GOT3 (cell line): ENCODE data around the gene TASP1.
A peak's percentile ranks its signal among the peaks of the same experiment; 100 is the strongest.
"Not testable (repeated sequence)": the region's sequence is repeated elsewhere in the genome, so short reads cannot be mapped to it uniquely, and the experiment has no call there.

Source experiments
- DNase-seq: peaks from one replicate; lab custom pipeline; 2025; ENCODE audit warnings: mixed read lengths; lab: John Stamatoyannopoulos, UW

Gene TASP1, protein sequence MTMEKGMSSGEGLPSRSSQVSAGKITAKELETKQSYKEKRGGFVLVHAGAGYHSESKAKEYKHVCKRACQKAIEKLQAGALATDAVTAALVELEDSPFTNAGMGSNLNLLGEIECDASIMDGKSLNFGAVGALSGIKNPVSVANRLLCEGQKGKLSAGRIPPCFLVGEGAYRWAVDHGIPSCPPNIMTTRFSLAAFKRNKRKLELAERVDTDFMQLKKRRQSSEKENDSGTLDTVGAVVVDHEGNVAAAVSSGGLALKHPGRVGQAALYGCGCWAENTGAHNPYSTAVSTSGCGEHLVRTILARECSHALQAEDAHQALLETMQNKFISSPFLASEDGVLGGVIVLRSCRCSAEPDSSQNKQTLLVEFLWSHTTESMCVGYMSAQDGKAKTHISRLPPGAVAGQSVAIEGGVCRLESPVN

DNA sequence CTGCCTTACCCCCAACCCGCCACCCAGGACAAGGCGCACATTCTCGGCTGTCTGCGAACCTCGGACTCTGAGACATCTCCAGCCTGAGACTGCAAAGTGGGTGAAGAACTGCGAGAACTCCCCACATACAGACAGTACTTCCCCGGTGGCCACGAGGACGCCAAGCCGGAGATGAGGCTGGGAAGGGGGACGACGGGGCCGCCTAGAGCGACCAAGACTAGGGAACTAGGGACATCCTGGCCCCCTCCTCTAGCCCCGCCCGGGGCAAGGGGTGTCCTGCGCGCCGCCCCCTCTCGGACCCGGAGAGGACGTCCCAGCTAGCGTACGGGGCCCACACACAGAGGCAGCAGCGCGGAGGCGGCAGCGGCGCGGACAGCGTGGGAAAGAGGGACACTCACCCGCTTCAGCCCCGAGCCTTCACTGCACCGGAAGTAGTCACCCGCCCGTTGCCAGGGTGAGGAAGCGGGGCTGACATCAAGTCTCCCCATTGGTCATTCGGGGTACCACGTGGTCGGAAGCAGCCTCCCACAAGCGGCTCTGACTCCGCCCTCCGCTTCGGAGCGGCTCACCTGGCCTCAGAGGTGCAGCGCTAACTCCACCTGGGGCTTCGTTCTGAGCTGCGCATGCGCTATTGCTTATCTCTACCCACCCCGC is at the start of gene TASP1:
TASP1 (minus strand) TSS at position 437 of the 654 bp plus-strand sequence. CDS start 8,854 bp downstream, outside the sequence.
- DNase-seq = peak; percentile 78

DNA sequence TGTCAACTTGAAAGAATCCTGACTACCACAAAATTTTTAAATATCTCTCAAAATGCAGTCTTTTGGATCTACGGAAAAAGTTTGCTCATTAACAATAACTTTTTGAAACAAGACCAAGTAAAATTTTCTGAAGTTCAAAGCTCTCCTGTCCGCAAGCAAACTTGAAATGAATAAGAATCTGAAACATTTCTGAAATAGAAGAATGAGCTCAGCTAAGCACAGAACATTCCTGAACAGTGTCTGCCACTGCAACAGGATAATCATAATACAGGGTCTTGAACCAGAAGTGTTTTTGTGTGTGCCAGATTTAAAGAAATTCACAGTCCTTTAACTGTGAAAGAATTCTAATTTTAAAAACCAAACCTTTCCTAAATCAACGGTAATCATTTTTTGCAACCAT is 49.1 kb upstream of the TASP1 start:
- DNase-seq = no peak

GRCh38 chr20:13685623-13686022 is 46.9 kb upstream of the TASP1 start:
- DNase-seq = no peak

- no peak for DNase-seq
Observed at GRCh38 chr20:13684566-13685222, 46.0 kb upstream of the TASP1 start.

DNA sequence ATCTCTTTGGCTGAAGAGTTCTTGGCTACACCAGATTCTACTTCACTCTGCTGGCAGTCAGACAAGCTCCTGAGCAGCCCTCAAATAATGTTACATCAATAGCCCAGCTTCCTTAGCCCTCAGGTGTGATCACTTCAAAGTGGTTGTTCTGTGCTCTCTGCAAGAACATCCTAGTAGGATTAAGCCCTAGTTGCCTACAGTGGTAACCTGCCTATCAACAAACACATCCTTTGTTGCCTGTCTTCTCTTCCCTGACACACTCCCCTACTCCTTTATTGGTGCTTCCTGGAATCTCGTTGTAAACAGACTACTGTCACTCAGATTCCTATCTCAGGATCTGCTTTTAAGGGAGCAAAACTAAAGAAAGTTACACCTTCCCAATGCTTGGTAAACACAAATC is 45.1 kb upstream of the TASP1 start:
- DNase-seq = no peak

DNA sequence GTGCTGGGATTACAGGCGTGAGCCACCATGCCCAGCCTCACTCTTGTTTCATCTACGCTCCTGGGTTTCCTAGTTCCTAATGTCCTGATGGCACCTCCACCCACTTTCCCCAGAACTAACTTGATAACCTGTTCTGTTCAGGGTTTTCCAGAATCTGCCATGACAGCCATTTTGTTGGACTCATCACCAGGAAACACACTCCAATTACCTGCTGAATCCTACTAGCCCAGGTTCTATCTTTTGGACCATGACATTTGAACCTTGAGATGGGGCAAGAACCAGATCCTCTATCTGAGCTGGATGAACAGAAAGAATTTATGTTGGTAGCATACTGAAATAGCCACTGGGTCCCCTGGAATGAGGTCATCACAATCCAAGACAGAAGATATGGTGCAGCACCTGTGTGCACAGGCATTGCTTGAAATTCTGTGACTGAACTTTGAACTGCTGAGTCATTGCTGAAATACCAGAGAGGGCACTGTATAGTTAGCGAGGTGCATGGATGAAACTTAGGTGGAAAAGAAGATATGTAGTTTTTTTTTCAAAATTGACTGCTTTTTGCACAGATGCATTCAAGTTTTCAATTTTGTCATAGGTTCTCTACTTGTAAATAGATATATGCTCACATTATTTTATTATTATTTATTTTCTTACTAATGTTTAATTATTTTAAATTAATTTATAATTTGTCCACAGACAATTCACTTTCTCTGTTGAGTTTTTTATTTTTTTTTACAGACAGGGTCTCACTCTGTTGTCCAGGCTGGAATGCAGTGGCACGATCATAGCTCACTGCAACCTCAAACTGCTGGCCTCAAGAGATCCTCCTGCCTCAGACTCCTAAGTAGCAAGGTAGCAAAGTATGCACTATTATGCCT is 42.8 kb upstream of the TASP1 start:
- DNase-seq = no peak

DNA sequence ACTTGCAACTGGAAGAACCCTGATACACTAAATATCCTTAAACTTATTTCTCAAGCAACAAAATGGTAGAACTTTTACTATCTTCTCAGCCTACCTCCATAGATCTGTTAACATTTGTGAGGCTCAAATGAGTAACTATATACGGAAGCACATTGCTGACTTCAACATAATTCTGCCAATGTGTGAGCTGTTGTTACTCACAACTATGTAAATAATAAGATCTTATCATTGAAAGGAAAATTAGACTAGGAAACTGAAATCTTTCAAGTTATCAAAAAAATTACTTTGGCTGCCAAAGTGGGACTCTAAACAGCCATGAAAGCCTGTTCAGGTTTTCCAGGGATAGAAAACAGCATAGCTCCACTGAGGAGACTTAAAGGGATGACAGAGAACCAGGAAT is 40.2 kb upstream of the TASP1 start:
- DNase-seq = no peak

DNA sequence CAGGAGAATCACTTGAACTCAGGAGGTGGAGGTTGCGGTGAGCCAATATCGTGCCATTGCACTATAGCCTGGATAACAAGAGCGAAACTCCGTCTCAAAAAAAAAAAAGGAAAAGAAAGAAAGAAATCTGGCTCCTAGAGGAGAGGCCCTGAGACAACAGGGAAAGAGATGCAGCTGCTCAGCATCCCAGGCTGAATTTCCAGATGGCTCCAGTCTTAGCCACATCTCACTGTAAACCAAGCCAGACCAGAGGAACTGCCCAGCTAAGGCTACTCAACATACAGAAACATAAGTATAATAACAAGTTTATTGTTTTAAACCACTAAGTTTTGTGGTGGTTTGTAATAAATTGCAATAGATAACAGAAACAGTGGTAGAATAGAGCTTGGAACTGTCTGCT is 38.5 kb upstream of the TASP1 start:
- DNase-seq = no peak

- no peak for DNase-seq
Observed at GRCh38 chr20:13676682-13677081, 38.0 kb upstream of the TASP1 start.

DNA sequence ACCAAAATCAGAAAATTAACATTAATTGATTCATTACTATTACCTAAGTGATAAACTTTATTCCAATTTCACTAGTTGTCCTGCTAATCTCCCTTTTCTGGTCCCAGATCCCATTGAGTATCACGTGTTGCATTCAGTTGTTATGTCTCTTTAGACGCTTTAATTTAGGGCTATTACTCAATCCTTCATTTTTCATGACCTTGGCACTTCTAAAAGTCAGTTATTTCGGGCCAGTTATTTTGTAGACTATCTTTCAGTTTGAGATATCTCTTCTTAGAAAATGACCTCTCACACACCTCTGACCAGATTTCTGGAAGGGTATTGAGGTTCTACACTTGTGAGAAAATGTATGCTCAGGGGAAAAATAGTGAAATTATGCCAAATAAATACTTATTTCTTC is 34.0 kb upstream of the TASP1 start:
- no peak for DNase-seq

DNA sequence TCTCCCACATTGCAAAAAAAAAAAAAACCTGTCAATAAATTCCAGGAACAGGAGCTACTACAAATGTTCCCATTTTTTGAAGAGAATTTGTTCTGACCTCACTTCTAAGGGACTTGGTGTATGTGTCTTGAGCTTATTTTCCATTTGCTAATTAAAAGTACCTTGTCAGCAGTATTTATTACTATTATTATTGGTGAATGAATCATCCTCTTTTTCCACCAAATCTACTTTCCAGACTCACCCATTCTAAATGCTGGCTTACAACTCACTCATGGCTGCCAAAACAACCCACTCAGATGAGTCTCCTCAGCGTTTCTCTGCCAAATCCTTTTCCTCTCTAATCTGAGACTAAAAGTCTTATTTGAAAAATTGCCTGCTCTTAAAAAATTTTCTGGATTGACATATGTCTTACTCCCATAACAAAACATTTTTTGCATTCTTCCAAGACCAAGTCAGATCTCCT is 33.2 kb upstream of the TASP1 start:
- DNase-seq = no peak

DNA sequence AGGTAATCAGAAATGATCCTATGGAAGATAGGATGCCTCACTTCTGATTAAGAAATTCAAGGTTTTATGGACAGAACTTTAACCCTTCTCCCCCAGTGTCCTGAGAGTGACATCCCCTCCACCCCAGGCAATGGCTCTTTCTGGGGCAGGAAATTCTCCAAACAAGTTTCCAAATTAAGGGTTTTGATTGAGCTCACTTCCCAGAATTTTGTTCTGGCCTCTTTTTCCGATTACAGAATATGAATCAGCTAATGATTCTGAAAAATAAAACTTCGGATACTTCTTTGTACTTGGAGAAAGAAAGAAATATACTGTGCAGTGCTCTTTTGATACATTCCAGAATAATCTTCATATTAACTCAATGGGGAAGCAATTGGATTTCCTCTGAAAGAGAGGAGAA is 32.8 kb upstream of the TASP1 start:
- DNase-seq = no peak

GRCh38 chr20:13670160-13670559 is 31.4 kb upstream of the TASP1 start:
- no peak for DNase-seq

DNA sequence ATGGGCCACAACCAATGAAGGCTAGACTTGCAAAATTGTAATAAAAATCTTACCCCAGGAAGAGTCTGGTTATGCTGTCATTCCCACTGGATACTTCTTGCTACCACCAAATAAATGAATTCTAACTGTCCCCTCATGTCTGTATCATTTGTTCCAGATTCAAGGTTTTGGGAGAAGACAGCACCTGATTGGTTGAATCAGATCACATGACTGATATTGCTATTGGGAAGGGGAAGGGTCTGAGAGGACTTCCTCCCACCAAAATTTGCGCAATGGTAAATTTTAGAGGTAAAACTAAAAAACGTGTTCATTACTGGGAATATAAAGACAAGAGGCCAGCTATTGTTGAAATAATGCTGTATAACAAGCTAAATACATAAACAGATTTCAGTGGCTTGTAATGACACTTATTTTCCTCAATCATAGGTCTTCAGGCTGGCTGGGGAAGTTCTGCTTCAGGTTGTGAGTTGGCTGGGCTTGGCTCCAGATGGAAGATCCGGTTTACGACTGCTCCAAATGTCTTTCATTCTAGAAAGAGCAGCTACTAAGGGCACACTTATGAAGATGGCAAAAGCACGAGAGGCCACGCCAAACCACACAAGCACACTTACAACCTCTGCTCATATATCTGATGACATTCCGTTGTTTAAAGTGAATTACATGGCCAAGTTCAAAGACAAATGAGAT is 27.1 kb upstream of the TASP1 start:
- no peak for DNase-seq

GRCh38 chr20:13661070-13661685 is 22.4 kb upstream of the TASP1 start:
- DNase-seq = no peak

DNA sequence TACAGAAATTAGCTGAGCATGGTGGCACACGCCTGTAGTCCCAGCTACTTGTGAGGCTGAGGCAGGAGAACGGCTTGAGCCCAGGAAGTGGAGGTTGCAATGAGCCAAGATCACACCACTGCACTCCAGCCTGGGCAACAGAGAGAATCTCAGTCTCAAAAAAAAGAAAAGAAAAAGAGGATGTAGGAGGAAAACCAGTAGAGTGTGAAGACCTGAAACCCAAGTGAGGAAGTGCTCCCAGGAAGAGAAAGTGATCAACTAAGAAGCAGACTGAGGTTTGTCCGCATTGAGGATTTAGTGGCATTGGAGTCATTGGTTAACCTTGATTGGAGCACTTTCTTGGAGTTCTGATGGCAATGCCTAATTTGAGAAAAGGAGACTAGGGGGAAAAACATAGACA is 20.6 kb upstream of the TASP1 start:
- DNase-seq = no peak

DNA sequence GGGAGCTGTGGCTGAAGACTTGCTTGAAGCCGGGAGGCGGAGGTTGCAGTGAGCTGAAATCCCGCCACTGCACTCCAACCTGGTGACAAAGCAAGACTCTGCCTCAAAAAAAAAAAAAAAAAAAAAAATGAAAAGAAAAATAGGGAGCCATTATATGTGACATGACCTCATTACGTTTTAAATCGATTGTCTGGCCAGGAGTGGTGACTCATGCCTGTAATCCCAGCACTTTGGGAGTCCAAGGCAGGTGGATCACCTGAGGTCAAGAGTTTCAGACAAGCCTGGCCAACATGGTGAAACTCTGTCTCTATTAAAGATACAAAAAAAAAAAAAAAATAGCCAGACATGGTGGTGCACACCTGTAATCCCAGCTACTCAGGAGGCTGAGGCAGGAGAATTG is 19.3 kb upstream of the TASP1 start:
- DNase-seq = not testable (repeated sequence)

DNA sequence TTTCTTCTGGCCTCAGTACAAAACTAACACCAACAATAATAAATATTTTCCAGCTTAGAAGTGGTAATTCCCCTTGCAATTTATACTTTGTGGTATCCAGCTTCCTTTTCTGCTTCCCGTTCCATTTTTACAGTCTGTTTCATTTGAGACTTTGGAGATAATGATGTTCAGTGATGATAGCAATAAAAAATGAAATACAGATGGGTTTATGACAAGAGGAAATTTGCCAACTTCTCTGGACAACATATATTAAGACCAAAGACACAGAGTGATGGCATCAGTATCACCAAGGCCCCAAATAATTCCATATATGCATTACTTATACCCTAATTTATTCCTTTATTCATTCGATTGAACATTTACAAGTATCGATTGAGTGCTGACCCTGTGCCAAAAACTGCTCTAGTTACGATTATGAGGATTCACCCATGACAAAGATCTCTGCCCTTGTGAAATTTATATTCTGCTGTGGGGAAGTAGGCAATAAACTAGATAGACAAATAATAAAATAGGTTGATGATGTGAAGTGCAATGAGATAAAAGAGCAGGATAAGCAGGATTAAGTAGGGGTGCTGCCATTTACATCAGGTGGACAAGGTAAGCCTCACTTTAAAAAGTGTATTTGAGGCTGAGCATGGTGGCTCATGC is 18.1 kb upstream of the TASP1 start:
- no peak for DNase-seq

DNA sequence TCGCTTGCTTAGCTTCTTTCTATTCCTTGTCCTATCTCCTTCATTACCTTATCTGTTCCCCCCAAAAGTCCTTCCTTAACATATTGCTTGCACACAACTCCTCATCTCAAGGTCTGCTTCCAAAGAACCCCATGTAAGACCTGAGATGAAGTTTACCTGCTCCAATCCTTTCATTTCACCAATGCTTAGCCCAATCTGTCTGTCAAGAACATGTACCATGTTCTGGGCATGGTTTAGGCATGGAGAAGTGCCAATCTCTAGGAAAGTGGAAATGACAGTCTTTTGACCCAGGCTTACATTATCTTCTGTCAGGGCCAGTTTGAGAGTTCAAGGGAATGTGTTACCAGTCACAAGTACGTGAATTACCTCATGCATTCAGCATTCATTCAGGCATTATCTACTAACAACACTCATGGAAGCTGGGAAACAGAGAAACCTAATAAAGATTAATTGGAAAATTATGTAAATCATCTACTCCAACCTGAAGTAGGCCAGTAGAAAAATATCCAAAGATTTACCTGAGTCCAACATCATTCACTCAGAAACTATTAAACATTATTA is 15.8 kb upstream of the TASP1 start:
- DNase-seq = no peak

DNA sequence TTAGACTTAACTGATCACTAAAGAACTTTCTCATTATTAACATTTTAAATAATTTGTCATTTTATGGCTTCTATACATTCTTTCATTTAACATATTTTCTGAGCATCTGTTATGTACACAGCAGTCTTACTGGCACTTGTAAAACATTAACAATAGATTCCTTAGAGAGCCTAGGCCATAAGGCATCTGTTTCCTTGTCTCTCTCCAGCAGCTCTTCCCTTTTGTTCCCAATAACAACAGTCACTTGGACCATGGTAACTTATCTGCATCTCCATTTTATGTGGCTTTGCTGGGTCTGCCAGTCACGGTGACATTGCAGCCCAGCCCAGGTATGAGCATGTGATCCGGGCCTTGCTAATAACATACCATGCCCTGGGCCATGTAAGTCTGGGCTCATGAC is 11.7 kb upstream of the TASP1 start:
- DNase-seq = no peak
